HepG2 (cell line): ENCODE data around the gene MINDY1. TPM values are rescaled to one million over a fixed set of nuclear protein-coding genes. Genes with fewer than 3 reads are reported as not detected.

Experiments
- ASH2L ChIP-seq: fragments of 300-600, 200-600 bp; sonication (generic); IDR thresholded peaks from 2 replicates; pipeline ENCODE4 v1.7.0; 2017; ENCODE audit warnings: low read depth, mild to moderate bottlenecking, moderate library complexity, mixed read lengths, low read length; ENCODE audit not compliant: insufficient read length
- FOXP1 ChIP-seq, 2 experiments: fragments of 450-650 bp in 1 of 2; IDR thresholded peaks; 2 replicates each; pipeline ENCODE4 v1.6.1; 2017 to 2018; ENCODE audit warnings: antibody characterized with exemption in 1 of 2
- JUND ChIP-seq: sonication (generic); formaldehyde crosslinking; IDR thresholded peaks from 2 replicates; pipeline ENCODE4 v1.8.0; 2022; ENCODE audit warnings: mild to moderate bottlenecking, missing genetic modification reagents
- KLF12 ChIP-seq: sonication (generic); formaldehyde crosslinking; IDR thresholded peaks from 2 replicates; pipeline ENCODE4 v1.4.0; 2020; ENCODE audit warnings: missing genetic modification reagents, borderline replicate concordance
- MIER3 ChIP-seq: IDR thresholded peaks from 2 replicates; pipeline ENCODE4 v1.6.1; 2016; ENCODE audit warnings: missing compliant biosample characterization, borderline replicate concordance
- RAD51 ChIP-seq: fragments of 450-650 bp; IDR thresholded peaks from 2 replicates; pipeline ENCODE4 v1.6.1; 2016; ENCODE audit warnings: borderline replicate concordance
- STAT5B ChIP-seq: sonication (generic); formaldehyde crosslinking; IDR thresholded peaks from 2 replicates; pipeline ENCODE4 v1.4.0; 2020; ENCODE audit warnings: missing genetic modification reagents
- TBL1XR1 ChIP-seq: fragments of 150-350 bp; IDR thresholded peaks from 2 replicates; pipeline ENCODE4 v1.6.1; 2014; ENCODE audit warnings: borderline replicate concordance, low read length; ENCODE audit not compliant: partially characterized antibody
- polyA plus RNA-seq, 8 experiments: library from polyadenylated mRNA; depleted of rRNA in 3 of 8; stranded (reverse) in 7 of 8; unstranded in 1 of 8; fragments of >200 nt; fragmentation: Illumina TruSeq in 4 of 8; extraction: Trizol in 4 of 8; gene quantifications; 2 replicates each; pipeline versions ENCODE4 v1.2.1 to v1.2.3, GENCODE V29; 2011 to 2016; ENCODE audit warnings: low read depth in 4 of 8, missing spikeins in 1 of 8, mixed read lengths in 1 of 8; ENCODE audit not compliant: insufficient read depth in 1 of 8
- total RNA-seq, 5 experiments: library from RNA; depleted of rRNA; stranded (reverse); fragments of >200 nt; fragmentation: Illumina TruSeq; extraction: Trizol; gene quantifications; 2 replicates each; pipeline ENCODE4 v1.2.3, GENCODE V29; 2016; ENCODE audit warnings: low read depth in 1 of 5
- TF ChIP-seq, protein P1 (sequence below): sonication (generic); formaldehyde crosslinking; IDR thresholded peaks from 2 replicates; pipeline ENCODE4 v1.5.1; 2020; ENCODE audit warnings: missing genetic modification reagents, mild to moderate bottlenecking, borderline replicate concordance
- TF ChIP-seq, protein P2 (sequence below): sonication (generic); IDR thresholded peaks from 2 replicates; pipeline ENCODE4 v1.6.1; 2016; ENCODE audit warnings: low read depth, borderline replicate concordance
- TF ChIP-seq, protein P3 (sequence below): sonication (generic); formaldehyde crosslinking; IDR thresholded peaks from 2 replicates; pipeline ENCODE4 v1.4.0; 2020; ENCODE audit warnings: mild to moderate bottlenecking, missing genetic modification reagents
- TF ChIP-seq, protein P4 (sequence below): sonication (generic); formaldehyde crosslinking; IDR thresholded peaks from 2 replicates; pipeline ENCODE4 v1.5.1; 2020; ENCODE audit warnings: missing genetic modification reagents, mild to moderate bottlenecking, borderline replicate concordance
- TF ChIP-seq, protein P5 (sequence below): sonication (generic); formaldehyde crosslinking; IDR thresholded peaks from 2 replicates; pipeline ENCODE4 v1.4.0; 2020; ENCODE audit warnings: mild to moderate bottlenecking, missing genetic modification reagents

Gene MINDY1
- total and polyA plus RNA-seq, 2 of the 13 experiments (the other 11 are each of a cell fraction or from before 2014, with no cell fraction given): 11.1 to 15.0 TPM

DNA sequence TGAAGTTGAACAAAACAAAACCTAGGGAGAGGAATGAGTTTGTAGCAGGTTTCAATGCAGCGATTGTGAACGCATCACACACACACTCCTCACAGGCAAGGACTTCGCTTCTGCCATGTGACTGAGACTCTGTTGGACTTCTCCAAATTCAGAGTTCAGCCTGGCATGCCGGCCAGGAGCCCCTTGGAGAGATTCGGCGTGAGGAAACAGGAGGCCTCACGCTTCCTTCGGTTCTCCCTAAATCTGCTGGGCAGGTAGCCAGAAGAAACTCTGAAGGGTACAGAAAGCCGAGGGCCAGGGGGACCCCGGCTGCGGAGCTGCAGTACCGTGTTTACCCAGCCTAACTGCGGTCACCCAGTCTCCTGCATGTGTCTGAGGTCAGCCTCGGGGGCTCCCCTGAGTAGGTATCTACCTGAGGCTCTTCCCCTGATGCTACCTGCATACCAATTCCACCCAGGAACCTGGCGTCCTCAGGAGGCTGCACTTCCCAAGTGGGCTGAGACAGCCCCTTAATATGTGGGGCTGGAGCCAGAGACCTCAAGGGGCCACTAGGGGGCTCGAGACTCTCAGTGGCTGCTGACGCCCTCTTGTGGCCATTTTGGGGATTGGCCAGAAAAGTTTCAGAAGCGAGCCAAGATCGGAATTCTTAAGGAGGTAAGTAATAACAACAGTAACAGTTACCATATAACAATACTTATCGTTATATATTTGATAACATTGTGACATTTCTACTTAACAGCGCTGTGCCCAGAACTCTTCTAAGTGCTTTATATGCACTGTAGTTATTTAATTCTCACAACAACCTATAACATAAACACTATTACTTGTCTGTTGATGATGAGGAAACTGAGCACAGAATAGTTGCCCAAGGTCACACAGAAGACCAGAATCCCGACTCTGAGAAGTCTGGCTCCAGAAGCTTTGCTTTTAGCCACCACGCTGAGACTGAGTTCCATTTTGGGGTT lies 27.3 kb downstream of the MINDY1 start (continued):
- TF ChIP-seq, protein P1, sequence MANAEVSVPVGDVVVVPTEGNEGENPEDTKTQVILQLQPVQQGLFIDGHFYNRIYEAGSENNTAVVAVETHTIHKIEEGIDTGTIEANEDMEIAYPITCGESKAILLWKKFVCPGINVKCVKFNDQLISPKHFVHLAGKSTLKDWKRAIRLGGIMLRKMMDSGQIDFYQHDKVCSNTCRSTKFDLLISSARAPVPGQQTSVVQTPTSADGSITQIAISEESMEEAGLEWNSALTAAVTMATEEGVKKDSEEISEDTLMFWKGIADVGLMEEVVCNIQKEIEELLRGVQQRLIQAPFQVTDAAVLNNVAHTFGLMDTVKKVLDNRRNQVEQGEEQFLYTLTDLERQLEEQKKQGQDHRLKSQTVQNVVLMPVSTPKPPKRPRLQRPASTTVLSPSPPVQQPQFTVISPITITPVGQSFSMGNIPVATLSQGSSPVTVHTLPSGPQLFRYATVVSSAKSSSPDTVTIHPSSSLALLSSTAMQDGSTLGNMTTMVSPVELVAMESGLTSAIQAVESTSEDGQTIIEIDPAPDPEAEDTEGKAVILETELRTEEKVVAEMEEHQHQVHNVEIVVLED (CRISPR knock-in tag): no peak; the same call in 1 of the 2 replicates
- TF ChIP-seq, protein P2, sequence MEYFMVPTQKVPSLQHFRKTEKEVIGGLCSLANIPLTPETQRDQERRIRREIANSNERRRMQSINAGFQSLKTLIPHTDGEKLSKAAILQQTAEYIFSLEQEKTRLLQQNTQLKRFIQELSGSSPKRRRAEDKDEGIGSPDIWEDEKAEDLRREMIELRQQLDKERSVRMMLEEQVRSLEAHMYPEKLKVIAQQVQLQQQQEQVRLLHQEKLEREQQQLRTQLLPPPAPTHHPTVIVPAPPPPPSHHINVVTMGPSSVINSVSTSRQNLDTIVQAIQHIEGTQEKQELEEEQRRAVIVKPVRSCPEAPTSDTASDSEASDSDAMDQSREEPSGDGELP: no peak
- no peak for TF ChIP-seq TBL1XR1
- 0 out of 2 replicates have a peak, but pooled peaks have one; percentile 66 for TF ChIP-seq MIER3 (CRISPR knock-in tag)
- TF ChIP-seq STAT5B (CRISPR knock-in tag): no peak
- TF ChIP-seq, protein P3, sequence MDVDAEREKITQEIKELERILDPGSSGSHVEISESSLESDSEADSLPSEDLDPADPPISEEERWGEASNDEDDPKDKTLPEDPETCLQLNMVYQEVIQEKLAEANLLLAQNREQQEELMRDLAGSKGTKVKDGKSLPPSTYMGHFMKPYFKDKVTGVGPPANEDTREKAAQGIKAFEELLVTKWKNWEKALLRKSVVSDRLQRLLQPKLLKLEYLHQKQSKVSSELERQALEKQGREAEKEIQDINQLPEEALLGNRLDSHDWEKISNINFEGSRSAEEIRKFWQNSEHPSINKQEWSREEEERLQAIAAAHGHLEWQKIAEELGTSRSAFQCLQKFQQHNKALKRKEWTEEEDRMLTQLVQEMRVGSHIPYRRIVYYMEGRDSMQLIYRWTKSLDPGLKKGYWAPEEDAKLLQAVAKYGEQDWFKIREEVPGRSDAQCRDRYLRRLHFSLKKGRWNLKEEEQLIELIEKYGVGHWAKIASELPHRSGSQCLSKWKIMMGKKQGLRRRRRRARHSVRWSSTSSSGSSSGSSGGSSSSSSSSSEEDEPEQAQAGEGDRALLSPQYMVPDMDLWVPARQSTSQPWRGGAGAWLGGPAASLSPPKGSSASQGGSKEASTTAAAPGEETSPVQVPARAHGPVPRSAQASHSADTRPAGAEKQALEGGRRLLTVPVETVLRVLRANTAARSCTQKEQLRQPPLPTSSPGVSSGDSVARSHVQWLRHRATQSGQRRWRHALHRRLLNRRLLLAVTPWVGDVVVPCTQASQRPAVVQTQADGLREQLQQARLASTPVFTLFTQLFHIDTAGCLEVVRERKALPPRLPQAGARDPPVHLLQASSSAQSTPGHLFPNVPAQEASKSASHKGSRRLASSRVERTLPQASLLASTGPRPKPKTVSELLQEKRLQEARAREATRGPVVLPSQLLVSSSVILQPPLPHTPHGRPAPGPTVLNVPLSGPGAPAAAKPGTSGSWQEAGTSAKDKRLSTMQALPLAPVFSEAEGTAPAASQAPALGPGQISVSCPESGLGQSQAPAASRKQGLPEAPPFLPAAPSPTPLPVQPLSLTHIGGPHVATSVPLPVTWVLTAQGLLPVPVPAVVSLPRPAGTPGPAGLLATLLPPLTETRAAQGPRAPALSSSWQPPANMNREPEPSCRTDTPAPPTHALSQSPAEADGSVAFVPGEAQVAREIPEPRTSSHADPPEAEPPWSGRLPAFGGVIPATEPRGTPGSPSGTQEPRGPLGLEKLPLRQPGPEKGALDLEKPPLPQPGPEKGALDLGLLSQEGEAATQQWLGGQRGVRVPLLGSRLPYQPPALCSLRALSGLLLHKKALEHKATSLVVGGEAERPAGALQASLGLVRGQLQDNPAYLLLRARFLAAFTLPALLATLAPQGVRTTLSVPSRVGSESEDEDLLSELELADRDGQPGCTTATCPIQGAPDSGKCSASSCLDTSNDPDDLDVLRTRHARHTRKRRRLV (CRISPR knock-in tag): 0 out of 2 replicates have a peak, but pooled peaks have one; percentile 42
- TF ChIP-seq, protein P4, sequence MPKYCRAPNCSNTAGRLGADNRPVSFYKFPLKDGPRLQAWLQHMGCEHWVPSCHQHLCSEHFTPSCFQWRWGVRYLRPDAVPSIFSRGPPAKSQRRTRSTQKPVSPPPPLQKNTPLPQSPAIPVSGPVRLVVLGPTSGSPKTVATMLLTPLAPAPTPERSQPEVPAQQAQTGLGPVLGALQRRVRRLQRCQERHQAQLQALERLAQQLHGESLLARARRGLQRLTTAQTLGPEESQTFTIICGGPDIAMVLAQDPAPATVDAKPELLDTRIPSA: no peak
- no peak for TF ChIP-seq RAD51
- peak; percentile 42 for TF ChIP-seq ASH2L
- TF ChIP-seq, protein P5, sequence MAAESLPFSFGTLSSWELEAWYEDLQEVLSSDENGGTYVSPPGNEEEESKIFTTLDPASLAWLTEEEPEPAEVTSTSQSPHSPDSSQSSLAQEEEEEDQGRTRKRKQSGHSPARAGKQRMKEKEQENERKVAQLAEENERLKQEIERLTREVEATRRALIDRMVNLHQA (CRISPR knock-in tag): no peak
- no peak for TF ChIP-seq FOXP1 (IDR thresholded peaks at IDR 0.05)
- TF ChIP-seq FOXP1 (CRISPR knock-in tag; IDR thresholded peaks at IDR 0.05): no peak
- no peak for TF ChIP-seq JUND (CRISPR knock-in tag)
- no peak for TF ChIP-seq KLF12 (CRISPR knock-in tag)
